K562 (cell line): ENCODE results near the gene C9orf50. TPM values are rescaled to one million over a fixed set of nuclear protein-coding genes. Genes with fewer than 3 reads are reported as not detected.
A peak's percentile ranks its signal among the peaks of the same experiment; 100 is the strongest.

ENCODE experiments used
- HNRNPK ChIP-seq: fragments of 200-400 bp; formaldehyde crosslinking; IDR thresholded peaks from one replicate; pipeline ENCODE4 v1.6.1; 2018; ENCODE audit warnings: mild to moderate bottlenecking, low read depth, low read length; ENCODE audit not compliant: poor library complexity, severe bottlenecking
- LEF1 ChIP-seq: fragments of 450-650 bp; IDR thresholded peaks from 2 replicates; pipeline ENCODE4 v1.6.1; 2016; ENCODE audit warnings: mild to moderate bottlenecking
- MAFF ChIP-seq: IDR thresholded peaks from 2 replicates; pipeline ENCODE4 v1.6.1; 2012; ENCODE audit warnings: low read length, improper control_type of control experiment
- NCOA6 ChIP-seq: fragments of 450-650 bp; IDR thresholded peaks from 2 replicates; pipeline ENCODE4 v1.6.1; 2017; ENCODE audit warnings: mild to moderate bottlenecking
- PKNOX1 ChIP-seq: fragments of 450-650 bp; IDR thresholded peaks from 2 replicates; pipeline ENCODE4 v1.6.1; 2016
- SREBF2 ChIP-seq: sonication (generic); formaldehyde crosslinking; IDR thresholded peaks from 2 replicates; pipeline ENCODE4 v1.4.0; 2020; ENCODE audit warnings: mild to moderate bottlenecking, missing genetic modification reagents
- ZC3H11A ChIP-seq: IDR thresholded peaks from 2 replicates; pipeline ENCODE4 v1.6.1; 2012; ENCODE audit warnings: low read depth, low read length, improper control_type of control experiment
- ZNF316 ChIP-seq: fragments of 450-650 bp; IDR thresholded peaks from 2 replicates; pipeline ENCODE4 v1.6.1; 2016
- ZNF318 ChIP-seq, 2 experiments: fragments of 450-650 bp; IDR thresholded peaks; 2 replicates each; pipeline ENCODE4 v1.6.1; 2016; ENCODE audit warnings: mild to moderate bottlenecking in 2 of 2, borderline replicate concordance in 1 of 2, low read depth in 1 of 2, moderate library complexity in 1 of 2
- ZNF395 ChIP-seq: fragments of 200-800 bp; sonication (Bioruptor generic); IDR thresholded peaks from 2 replicates; pipeline ENCODE4 v1.6.1; 2017; ENCODE audit warnings: missing genetic modification characterization, missing compliant biosample characterization
- ZNF778 ChIP-seq: fragments of 450-650 bp; formaldehyde crosslinking; IDR thresholded peaks from 2 replicates; pipeline ENCODE4 v1.4.0; 2020; ENCODE audit warnings: mild to moderate bottlenecking, moderate library complexity
- polyA plus RNA-seq, 8 experiments: library from polyadenylated mRNA; depleted of rRNA in 4 of 8; stranded (reverse) in 5 of 8; unstranded in 3 of 8; fragments of >200 nt; fragmentation: Nextera tagmentation in 2 of 8; fragmentation: Illumina TruSeq in 1 of 8; extraction: Ambion mirVana in 2 of 8; extraction: Trizol in 1 of 8; gene quantifications; 2 replicates each; pipeline versions ENCODE4 v1.2.1 to v1.2.3, GENCODE V29; 2011 to 2014; ENCODE audit warnings: inconsistent platforms in 1 of 8, missing spikeins in 1 of 8
- total RNA-seq, 7 experiments: library from RNA; depleted of rRNA in 6 of 7; stranded (reverse); fragments of >200 nt in 6 of 7; fragmentation: Illumina TruSeq in 2 of 7; extraction: Trizol in 2 of 7; gene quantifications; 2 replicates each; pipeline versions ENCODE4 v1.2.1 to v1.2.3, GENCODE V29; 2011 to 2021; ENCODE audit warnings: low replicate concordance in 1 of 7
- TF ChIP-seq, protein P1 (sequence below): IDR thresholded peaks from 3 replicates; pipeline ENCODE4 v1.6.1; 2011; ENCODE audit warnings: borderline replicate concordance, mild to moderate bottlenecking; ENCODE audit not compliant: insufficient read length, insufficient read depth
- TF ChIP-seq, protein P2 (sequence below): fragments of 200-400 bp; formaldehyde crosslinking; IDR thresholded peaks from 2 replicates; pipeline ENCODE4 v1.6.1; 2017; ENCODE audit warnings: mild to moderate bottlenecking, low read depth, low read length, moderate library complexity

C9orf50 gene
- total and polyA plus RNA-seq, 9 of the 15 experiments (the other 6 are each of a cell fraction or from before 2014, with no cell fraction given), result not detected

GRCh38 chr9:129641750-129642585 lies 21.1 kb upstream of the C9orf50 start, which contains the start of gene ASB6 (continued):
- no peak for TF ChIP-seq ZNF318 (IDR thresholded peaks at IDR 0.05; ENCODE audit: borderline replicate concordance in 1 of 2, low read depth in 1 of 2)
- no peak for TF ChIP-seq NCOA6
- no peak for TF ChIP-seq ZNF395
- TF ChIP-seq, protein P1, sequence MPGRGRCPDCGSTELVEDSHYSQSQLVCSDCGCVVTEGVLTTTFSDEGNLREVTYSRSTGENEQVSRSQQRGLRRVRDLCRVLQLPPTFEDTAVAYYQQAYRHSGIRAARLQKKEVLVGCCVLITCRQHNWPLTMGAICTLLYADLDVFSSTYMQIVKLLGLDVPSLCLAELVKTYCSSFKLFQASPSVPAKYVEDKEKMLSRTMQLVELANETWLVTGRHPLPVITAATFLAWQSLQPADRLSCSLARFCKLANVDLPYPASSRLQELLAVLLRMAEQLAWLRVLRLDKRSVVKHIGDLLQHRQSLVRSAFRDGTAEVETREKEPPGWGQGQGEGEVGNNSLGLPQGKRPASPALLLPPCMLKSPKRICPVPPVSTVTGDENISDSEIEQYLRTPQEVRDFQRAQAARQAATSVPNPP, result no peak
- TF ChIP-seq SREBF2, result no peak
- TF ChIP-seq MAFF, result no peak
- no peak for TF ChIP-seq ZNF778 (CRISPR knock-in tag)
- TF ChIP-seq LEF1, result no peak
- TF ChIP-seq ZNF316, result no peak
- no peak for TF ChIP-seq HNRNPK
- TF ChIP-seq, protein P2, sequence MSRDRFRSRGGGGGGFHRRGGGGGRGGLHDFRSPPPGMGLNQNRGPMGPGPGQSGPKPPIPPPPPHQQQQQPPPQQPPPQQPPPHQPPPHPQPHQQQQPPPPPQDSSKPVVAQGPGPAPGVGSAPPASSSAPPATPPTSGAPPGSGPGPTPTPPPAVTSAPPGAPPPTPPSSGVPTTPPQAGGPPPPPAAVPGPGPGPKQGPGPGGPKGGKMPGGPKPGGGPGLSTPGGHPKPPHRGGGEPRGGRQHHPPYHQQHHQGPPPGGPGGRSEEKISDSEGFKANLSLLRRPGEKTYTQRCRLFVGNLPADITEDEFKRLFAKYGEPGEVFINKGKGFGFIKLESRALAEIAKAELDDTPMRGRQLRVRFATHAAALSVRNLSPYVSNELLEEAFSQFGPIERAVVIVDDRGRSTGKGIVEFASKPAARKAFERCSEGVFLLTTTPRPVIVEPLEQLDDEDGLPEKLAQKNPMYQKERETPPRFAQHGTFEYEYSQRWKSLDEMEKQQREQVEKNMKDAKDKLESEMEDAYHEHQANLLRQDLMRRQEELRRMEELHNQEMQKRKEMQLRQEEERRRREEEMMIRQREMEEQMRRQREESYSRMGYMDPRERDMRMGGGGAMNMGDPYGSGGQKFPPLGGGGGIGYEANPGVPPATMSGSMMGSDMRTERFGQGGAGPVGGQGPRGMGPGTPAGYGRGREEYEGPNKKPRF, result no peak
- TF ChIP-seq PKNOX1, result peak; percentile 51
- TF ChIP-seq ZC3H11A, result no peak
